Measurements from ENCODE around the gene HES1.

DNA sequence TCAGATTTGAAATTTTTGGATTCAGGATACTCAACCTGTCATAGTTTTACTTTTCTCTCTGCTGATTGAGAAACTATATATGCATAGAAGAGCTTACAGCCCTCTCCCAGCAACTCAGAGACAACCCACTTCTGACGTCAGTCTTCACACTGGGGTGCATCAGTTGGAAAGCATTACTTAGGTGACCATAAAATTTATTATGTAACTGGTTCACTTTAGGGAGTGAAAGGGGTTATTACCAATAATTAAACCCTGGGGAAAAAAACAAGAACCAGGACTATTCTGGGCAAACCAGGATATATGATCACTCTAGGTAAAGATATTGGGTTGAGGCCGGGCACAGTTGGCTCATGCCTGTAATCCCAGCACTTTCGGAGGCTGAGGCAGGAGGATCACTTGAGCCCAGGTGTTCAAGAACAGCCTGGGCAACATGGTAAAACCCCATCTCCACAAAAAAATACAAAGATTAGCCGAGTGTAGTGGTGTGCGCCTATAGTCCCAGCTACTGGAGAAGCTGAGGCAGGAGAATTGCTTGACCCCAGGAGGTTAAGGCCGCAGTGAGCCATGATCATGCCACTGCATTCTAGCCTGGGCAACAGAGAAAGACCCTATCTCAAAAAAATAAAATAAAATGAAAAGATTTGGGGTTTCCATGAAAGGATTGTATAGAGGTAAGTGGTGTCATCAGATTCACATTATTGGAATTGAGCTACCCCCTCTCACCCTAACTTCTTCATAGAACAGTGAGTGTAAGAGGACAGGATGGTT lies 27.1 kb downstream of the HES1 start:
- TF ChIP-seq, protein P1, sequence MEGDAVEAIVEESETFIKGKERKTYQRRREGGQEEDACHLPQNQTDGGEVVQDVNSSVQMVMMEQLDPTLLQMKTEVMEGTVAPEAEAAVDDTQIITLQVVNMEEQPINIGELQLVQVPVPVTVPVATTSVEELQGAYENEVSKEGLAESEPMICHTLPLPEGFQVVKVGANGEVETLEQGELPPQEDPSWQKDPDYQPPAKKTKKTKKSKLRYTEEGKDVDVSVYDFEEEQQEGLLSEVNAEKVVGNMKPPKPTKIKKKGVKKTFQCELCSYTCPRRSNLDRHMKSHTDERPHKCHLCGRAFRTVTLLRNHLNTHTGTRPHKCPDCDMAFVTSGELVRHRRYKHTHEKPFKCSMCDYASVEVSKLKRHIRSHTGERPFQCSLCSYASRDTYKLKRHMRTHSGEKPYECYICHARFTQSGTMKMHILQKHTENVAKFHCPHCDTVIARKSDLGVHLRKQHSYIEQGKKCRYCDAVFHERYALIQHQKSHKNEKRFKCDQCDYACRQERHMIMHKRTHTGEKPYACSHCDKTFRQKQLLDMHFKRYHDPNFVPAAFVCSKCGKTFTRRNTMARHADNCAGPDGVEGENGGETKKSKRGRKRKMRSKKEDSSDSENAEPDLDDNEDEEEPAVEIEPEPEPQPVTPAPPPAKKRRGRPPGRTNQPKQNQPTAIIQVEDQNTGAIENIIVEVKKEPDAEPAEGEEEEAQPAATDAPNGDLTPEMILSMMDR (conservative IDR thresholded peaks at IDR 0.05 in 1 of 2, IDR thresholded peaks at IDR 0.05 in 1 of 2; ENCODE audit: extremely low read depth in 1 of 2, insufficient read depth in 1 of 2, low read depth in 1 of 2, low read length in 2 of 2): no peak
- no peak for TF ChIP-seq EZH2 (IDR thresholded peaks at IDR 0.05; ENCODE audit: borderline replicate concordance, low read length)
